ENCODE results near the gene ZFP57.

ZFP57 gene

DNA sequence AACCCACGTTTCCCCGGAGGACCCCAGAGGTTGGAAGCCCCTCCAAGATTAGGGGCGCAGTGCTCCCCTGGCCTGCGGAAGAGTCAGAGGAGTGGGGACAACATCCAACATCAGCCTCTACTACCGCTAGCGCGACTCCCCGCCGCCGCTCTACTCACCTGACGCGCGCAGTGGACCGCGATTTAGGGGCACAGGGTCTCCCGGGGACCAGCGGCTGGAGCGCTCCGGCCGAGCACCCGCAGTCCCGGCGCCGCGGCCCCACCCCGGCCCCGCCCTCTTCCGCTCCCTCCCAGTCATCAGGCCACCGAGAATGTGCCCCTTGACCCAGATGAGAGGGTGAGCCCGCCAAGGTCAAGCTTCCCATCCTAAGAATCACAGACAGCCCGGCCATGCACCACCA is at the start of gene ZFP57:
ZFP57 (minus strand) TSS at position 249 of the 400 bp plus-strand sequence. CDS start 4,149 bp downstream, outside the sequence.
- no peak for DNase-seq

DNA sequence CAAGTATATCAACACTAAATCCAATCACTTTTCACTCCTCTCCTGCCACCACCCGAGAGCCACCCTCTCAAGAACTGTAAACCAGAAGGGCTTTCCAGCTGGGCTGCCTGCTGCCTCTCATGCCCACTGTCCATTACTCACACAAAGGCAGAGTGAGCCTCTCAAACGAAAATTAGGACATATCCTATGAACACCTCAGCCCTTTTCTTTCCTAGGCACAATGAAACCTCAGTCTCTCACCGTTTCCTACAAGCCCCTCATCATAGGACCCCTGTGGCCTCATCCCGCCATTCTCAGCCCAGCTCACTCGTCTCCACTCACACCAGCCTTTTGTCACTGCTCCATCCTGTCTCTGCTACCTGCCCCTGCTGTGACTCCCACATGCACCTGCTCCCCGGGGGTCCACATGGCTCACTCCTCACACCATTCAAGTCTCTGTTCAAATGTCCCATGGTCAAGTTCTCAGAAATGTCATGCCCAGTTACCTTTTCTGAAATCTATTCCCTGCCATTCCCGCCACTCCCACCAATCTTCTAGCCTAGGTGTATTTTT is 49.7 kb upstream of the ZFP57 start:
- no peak for DNase-seq

DNA sequence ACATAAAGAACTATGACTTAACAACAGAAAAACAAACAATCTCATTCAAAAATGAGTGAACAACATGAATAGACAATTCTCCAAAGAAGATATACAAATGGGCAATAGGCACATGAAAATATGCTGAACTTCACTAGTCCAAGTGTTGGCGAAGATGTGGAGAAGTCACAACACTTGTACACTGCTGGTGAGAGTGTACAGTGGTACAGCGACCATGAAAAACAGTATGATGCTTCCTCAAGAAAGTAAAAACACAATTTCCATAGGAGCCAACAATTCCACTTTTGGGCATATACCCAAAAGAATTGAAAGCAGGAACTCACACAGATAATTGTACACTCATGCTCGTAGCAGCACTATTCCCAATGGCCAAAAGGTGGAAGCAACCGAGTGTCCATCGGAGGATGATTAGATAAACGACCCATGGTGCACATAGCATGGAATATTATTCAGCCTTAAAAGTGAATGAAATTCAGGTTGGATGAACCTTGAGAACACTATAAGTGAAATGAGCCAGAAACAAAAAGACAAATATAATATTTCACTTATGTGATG is 48.9 kb upstream of the ZFP57 start:
- no peak for DNase-seq

DNA sequence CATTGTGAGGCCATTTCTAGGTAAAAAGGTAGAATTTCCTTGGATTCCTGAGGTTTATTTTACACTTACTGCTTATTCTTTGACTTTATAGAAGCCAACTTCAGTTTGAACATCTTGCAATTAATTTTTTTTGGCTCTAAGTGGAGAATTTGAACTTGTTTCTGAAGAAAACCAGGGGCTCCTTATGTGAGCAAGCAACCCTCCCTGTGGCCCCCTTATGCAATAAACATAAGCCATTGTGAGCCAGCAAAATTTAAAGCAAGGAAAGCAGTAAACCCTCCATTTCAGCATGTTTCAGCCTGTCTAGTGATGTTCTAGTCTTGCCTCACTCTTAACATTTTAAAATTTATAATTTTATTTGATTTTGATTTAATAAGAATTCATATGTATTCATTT is 47.9 kb upstream of the ZFP57 start:
- DNase-seq, result no peak

DNA sequence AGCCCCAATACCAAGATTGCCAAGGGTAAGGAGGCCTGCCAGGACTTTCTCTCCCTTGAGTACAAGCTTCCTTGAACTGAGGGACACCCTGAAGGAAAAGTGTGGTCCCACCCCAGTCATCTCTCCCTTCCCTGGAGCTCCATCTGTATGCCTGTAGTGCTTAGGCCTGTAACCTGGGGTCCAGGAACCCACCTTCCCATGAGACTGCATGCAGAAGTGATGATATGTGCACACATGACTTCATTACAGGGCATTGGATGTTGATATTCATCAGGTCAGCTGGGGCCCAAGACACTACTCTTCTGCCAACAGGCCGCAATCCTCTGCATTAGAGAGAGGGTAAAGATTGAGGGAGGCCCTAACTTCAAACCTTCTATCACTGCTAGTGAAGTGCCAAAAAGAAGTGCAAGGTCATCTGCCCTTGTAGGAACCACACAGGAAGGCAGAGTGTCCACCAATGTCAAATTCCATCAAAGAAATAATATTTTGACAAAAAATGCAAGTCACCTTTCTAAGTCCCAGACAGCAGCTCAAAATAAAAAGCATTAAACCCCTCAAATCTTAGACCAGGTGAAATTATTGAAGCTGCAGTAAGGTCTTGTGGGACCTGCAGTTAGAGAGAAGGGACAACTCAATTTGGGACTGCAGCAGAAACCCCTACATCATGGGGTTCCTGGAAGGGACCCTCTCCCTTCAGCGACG is 47.4 kb upstream of the ZFP57 start:
- no peak for DNase-seq

DNA sequence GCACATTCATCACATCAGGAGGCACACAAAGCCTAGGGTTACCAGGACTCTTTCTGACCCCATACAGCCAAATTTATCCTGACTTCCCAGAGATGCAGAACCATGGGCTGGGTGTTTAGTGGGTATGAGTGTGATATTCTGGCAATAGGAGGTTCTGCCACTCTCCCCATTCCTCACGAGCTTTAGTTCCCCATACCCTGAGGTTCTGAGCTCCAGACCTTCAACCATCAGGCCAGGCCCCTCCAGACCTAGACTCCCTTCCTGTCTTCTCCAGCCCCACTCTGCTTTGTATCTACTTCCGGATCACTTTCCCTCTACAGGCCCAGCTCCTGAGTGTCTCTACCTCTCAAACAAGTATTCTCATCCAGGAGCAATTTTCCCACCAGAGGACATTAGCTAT is 46.7 kb upstream of the ZFP57 start:
- DNase-seq, result no peak

DNA sequence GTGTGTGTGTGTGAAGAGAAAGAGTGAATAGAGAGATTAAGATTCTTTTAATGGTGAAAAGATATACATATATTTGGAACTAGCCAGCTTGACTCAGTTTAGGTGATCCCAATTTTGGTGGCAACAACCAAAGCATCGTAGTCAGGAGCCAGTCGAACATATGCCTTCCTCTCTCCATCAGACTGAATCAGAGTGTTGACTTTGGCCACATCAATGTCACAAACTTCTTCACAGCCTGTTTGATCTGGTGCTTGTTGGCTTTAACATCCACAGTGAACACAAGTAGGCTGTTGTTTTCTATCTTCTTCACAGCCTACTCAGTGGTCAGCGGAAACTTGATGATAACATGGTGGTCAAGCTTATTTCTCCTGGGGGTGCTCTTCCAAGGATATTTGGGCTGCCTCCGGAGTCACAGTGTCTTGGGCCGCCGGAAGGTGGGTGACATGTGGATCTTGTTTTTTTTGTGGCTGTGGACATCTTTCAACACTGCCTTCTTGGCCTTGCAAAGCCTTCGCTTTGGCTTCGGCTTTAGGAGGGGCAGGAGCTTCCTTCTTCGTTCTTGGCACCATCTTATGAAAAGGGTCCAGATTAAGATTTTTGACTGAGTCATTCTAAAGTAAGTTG is 45.7 kb upstream of the ZFP57 start:
- DNase-seq, result no peak

DNA sequence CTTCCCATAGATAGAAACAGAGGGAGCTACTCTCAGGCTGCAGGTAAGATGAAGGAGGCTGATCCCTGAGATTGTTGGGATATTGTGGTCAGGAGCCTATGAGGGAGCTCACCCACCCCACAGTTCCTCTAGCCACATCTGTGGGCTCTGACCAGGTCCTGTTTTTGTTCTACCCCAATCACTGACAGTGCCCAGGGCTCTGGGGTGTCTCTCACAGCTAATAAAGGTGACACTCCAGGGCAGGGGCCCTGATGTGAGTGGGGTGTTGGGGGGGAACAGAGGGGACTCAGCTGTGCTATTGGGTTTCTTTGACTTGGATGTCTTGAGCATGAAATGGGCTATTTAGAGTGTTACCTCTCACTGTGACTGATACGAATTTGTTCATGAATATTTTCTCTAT is 45.0 kb upstream of the ZFP57 start:
- no peak for DNase-seq

DNA sequence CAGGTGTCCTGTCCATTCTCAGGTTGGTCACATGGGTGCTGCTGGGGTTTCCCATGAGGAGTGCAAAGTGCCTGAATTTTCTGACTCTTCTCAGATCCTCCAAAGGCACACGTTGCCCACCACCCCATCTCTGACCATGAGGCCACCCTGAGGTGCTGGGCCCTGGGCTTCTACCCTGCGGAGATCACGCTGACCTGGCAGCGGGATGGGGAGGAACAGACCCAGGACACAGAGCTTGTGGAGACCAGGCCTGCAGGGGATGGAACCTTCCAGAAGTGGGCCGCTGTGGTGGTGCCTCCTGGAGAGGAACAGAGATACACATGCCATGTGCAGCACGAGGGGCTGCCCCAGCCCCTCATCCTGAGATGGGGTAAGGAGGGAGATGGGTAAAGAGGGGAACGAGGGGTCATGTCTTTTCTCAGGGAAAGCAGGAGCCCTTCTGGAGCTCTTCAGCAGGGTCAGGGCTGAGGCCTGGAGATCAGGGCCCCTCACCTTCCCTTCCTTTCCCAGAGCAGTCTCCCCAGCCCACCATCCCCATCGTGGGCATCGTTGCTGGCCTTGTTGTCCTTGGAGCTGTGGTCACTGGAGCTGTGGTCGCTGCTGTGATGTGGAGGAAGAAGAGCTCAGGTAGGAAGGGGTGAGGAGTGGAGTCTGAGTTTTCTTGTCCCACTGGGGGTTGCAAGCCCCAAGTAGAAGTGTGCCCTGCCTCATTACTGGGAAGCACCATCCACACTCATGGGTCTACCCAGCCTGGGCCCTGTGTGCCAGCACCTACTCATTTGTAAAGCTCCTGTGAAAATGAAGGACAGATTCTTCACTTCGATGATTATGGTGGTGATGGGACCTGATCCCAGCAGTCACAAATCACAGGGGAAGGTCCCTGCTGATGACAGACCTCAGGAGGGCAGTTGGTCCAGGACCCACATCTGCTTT is 44.3 kb upstream of the ZFP57 start:
- DNase-seq, result peak in 1 of 51 donors; percentile 63

DNA sequence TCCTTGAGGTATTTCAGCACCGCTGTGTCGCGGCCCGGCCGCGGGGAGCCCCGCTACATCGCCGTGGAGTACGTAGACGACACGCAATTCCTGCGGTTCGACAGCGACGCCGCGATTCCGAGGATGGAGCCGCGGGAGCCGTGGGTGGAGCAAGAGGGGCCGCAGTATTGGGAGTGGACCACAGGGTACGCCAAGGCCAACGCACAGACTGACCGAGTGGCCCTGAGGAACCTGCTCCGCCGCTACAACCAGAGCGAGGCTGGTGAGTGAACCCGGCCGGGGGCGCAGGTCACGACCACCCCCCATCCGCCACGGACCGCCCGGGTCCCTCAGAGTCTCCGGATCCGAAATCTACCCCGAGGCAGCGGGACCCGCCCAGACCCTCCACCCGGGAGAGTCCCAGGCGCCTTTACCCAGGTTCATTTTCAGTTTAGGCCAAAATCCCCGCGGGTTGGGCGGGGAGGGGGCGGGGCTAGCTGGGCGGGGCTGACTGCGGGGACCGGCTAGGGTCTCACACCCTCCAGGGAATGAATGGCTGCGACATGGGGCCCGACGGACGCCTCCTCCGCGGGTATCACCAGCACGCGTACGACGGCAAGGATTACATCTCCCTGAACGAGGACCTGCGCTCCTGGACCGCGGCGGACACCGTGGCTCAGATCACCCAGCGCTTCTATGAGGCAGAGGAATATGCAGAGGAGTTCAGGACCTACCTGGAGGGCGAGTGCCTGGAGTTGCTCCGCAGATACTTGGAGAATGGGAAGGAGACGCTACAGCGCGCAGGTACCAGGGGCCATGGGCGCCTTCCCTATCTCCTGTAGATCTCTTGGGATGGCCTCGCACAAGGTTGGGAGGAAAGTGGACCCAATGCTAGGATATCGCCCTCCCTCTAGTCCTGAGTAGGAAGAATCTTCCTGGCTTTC is 43.0 kb upstream of the ZFP57 start:
- peak in 13 of 51 donors; percentile 8 to 38 (median 23) for DNase-seq

DNA sequence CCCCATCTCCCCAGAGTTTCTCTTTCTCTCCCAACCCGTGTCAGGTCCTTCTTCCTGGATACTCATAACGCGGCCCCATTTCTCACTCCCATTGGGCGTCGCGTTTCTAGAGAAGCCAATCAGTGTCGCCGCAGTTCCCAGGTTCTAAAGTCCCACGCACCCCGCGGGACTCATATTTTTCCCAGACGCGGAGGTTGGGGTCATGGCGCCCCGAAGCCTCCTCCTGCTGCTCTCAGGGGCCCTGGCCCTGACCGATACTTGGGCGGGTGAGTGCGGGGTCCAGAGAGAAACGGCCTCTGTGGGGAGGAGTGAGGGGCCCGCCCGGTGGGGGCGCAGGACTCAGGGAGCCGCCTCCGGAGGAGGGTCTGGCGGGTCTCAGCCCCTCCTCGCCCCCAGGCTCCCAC is 42.3 kb upstream of the ZFP57 start, which contains the start of gene HLA-F:
HLA-F (plus strand) TSS at position 173 of the 404 bp plus-strand sequence; CDS start at position 203, 30 bp downstream.
- peak in 49 of 51 donors; percentile 6 to 84 (median 63) for DNase-seq

DNA sequence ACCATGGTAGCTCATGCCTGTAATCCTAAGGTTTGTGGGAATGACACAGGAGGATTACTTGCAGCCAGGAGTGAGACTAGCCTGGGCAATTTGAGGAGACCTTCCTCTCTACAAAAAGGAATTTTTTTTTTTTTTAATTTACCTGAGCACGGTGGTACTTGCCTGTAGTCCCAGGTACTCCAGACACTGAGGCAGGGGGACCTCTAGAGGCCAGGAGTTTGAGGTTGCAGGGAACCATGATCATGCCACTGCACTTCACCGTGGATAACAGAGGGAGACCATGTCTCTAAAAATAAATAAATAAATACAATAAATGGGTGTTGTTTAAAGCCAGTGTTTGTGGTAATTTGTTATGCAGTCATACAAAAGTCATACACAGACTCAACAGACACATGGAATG is 39.9 kb upstream of the ZFP57 start:
- DNase-seq, result no peak

DNA sequence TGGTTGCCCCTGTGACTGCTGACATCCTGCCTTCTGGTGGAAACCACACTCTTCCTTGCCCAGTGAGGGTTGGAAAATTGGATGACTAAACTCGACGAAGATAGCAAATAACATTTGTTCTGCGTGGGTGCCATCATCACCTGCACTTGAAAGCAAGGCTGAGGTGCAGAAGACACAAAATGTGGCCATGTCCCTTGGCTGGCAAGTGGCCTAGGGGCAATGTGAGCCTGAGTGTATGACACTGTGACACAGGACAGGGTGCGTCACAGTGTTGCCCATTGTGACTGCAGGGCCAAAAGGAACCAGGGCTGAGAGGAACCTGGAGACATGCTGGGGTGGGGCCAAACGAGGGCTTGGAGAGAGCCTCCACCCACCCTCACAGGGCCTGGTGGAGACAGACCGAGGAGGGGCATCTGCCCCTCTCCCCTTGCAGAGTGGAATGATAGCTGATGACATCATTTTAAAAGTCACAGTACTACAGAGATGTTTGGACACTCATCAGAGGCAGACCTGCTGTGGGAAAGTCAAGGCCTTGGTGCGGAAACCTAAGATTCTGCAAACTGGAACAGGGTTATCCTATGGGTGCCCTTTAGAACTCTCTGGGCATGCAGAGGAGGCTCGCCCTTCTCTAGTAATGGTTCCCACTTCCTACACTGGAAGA is 29.5 kb upstream of the ZFP57 start:
- DNase-seq, result no peak

DNA sequence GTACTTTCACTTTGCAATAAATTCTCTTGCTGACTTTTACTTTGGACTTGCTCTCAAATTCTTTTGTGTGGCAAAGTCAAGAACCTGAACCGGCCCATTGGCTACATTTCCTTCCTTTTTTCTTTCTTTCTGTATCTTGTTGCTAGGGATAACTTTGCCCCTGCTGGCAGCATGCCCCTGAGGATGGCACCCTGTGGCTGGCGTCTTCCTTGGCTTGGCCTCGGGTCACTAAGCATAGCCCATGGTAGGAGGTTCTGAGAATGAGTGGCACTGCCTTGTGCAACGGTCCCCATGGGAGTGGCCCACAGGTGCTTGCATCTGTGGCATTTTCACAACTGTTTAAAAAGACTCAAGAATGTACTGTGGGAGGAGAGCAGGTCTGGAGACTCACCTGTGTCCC is 28.2 kb upstream of the ZFP57 start:
- DNase-seq, result no peak

DNA sequence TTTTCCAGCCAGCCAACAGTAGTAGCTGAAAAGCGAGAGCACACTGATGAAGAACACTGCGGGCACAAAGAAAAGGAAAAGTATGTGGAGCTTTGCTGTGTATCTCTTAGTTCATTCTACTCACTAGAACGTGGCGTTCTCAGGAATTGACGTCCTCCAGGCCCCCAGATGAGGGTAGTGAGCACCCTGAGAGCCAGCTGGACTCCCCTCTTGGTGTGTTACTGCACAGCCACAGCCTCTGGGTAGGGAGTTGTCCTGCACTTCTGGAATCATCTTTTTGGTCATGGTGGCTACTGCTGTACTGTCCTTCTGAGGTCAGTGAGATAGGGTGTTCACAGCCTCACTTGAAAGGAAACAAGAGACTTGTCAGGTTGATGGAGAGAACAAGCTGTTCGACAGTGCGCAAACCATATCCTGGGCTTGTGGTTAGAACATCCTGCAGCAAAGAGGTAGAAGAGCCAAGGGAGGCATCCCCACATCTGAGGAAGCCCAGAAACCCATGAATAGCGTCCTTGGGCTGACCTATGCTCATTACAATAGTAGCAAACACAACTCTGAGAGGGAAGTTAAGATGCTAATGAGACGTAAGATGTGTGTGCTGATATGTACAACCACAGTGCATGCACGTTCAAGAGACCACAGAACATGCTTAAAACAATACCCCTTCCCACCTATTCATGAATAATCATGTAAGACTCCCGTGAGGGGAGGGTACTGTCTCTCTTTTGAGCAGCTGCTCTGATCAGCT is 27.7 kb upstream of the ZFP57 start:
- DNase-seq, result no peak

DNA sequence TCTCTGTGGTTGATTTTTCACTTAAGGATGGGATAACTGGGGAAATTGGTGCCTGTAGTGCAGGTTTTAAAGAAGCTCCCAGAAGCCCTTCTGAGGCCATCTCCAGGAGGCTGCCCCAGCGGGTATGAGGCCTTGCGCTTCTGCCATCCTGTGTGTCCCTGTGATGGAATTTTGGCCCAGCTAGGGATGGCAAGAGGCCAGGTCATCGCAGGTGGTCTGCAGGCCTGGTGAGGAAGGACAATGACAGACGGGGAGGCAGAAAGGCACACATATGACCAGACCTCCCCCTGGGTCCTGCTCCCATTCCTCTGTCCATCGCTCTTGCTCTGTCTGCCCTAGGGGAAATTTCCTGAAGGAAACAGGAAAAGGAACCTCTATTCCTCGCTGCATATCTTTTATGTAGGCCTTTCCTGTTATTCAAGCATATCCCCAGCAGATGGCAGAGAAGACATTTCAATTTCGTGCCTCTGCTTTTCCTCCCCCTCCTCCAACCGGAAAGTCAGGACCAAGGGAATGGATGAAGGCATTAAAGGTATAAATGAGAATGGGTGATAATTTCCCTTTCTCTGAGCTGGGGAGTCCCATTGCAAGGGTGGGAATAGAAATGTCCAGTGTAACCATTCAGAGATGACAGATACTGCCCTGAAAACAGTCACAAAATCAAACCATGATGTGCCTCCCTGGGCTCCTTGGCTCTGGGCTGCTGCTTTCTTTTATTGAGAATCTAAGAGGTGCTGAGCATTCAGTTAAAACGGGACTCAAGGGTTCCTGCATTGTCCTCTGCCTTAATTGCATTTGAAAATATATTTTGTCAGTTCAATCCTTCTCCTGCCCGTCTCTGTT is 24.7 kb upstream of the ZFP57 start:
- DNase-seq, result peak in 19 of 51 donors; percentile 2 to 58 (median 9)

DNA sequence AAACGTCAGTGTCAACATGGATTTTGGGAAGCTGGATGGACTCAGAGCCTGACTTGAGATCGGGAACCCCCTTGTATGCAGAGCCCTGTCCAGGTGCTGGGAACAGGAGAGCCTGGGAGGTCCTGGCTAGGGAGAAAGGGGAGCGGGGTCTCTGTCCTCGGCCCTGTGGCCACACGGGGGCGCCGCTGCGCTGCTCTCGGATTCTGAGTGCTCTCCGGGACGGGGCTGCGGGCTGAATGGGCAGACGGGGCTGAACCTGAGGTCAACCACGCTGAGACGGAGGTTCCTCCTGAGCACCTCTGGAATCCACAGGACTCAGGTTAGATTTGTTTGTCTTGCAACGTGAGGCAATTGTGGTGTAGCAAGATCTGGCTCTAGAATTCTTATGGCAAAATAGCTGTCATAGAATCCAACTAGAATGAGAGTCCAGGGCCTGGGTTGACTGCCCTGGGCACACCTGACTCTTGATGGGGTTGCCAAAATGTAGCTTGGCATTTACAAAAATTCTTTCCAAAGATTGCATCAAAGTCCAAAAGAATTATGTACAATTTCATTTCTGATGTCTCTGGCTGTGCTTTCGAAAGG is 21.7 kb upstream of the ZFP57 start:
- DNase-seq, result peak in 20 of 51 donors; percentile 2 to 60 (median 13)
